GM10847 (cell line): Measurements from ENCODE around the gene LRRC14B.

Source experiments
- POLR2A ChIP-seq: IDR thresholded peaks from 2 replicates; pipeline ENCODE4 v1.6.1; 2011; ENCODE audit not compliant: insufficient read length; ENCODE audit errors: extremely low read depth

LRRC14B gene

GRCh38 chr5:156411-157072 lies 34.8 kb upstream of the LRRC14B start:
- no peak for TF ChIP-seq POLR2A

GRCh38 chr5:157126-157715 lies 34.1 kb upstream of the LRRC14B start:
- TF ChIP-seq POLR2A = no peak

GRCh38 chr5:157801-158200 lies 33.5 kb upstream of the LRRC14B start:
- no peak for TF ChIP-seq POLR2A

- no peak for TF ChIP-seq POLR2A
Measured at GRCh38 chr5:158807-159447, 32.4 kb upstream of the LRRC14B start.

GRCh38 chr5:159448-160172 lies 31.7 kb upstream of the LRRC14B start:
- TF ChIP-seq POLR2A = no peak

- no peak for TF ChIP-seq POLR2A
Measured at GRCh38 chr5:160173-160510, 31.2 kb upstream of the LRRC14B start.

GRCh38 chr5:160921-161802 lies 30.1 kb upstream of the LRRC14B start:
- no peak for TF ChIP-seq POLR2A

- TF ChIP-seq POLR2A = no peak
Measured at GRCh38 chr5:161803-162110, 29.5 kb upstream of the LRRC14B start.

- no peak for TF ChIP-seq POLR2A
Measured at GRCh38 chr5:162190-162564, 29.1 kb upstream of the LRRC14B start.

GRCh38 chr5:162565-163337 lies 28.5 kb upstream of the LRRC14B start:
- no peak for TF ChIP-seq POLR2A

- no peak for TF ChIP-seq POLR2A
Measured at GRCh38 chr5:163338-163620, 28.0 kb upstream of the LRRC14B start.

- TF ChIP-seq POLR2A = no peak
Measured at GRCh38 chr5:163841-164240, 27.5 kb upstream of the LRRC14B start.

GRCh38 chr5:164244-164643 lies 27.1 kb upstream of the LRRC14B start:
- no peak for TF ChIP-seq POLR2A

- no peak for TF ChIP-seq POLR2A
Measured at GRCh38 chr5:166441-167372, 24.6 kb upstream of the LRRC14B start.

GRCh38 chr5:167511-167910 lies 23.8 kb upstream of the LRRC14B start:
- TF ChIP-seq POLR2A = no peak
